Prostate gland (tissue), 2 donors: ENCODE data around the gene CEBPZ.

Experiments used
- POLR2A ChIP-seq: fragments of 450-650 bp; IDR thresholded peaks from one replicate; pipeline ENCODE4 v1.6.1; 2016; ENCODE audit warnings: antibody characterized with exemption, mild to moderate bottlenecking
- POLR2AphosphoS5 ChIP-seq: sonication (generic); formaldehyde crosslinking; IDR thresholded peaks from one replicate; pipeline ENCODE4 v1.6.1; 2017; ENCODE audit warnings: antibody characterized with exemption
- TF ChIP-seq, protein P1 (sequence below), 4 experiments: fragments of 200-600 bp in 2 of 4; fragments of 450-650 bp in 2 of 4; sonication (generic) in 2 of 4; IDR thresholded peaks; 1 replicate in 3 of 4; 2 replicates in 1 of 4; pipeline ENCODE4 v1.5.1; 2016 to 2019; ENCODE audit warnings: antibody characterized with exemption in 4 of 4, mild to moderate bottlenecking in 2 of 4, moderate library complexity in 2 of 4

DNA sequence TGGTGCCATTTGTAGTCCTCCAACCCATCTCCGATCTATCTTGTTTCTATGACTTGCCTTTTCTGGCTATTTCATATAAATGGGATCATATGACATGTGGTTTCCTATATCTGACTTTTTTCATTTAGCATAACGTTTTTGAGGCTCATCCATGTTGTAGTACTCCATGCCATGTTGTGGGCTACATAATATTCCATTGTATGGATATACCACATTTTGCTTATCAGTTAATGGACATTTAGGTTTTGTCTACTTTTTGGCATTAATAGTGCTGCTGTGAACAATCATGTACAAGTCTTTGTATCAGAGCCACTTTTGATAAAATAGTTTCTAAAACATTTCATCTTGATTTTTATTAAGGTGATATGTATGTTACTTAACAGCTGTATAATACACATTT lies 27.7 kb downstream of the CEBPZ start:
- TF ChIP-seq, protein P1, sequence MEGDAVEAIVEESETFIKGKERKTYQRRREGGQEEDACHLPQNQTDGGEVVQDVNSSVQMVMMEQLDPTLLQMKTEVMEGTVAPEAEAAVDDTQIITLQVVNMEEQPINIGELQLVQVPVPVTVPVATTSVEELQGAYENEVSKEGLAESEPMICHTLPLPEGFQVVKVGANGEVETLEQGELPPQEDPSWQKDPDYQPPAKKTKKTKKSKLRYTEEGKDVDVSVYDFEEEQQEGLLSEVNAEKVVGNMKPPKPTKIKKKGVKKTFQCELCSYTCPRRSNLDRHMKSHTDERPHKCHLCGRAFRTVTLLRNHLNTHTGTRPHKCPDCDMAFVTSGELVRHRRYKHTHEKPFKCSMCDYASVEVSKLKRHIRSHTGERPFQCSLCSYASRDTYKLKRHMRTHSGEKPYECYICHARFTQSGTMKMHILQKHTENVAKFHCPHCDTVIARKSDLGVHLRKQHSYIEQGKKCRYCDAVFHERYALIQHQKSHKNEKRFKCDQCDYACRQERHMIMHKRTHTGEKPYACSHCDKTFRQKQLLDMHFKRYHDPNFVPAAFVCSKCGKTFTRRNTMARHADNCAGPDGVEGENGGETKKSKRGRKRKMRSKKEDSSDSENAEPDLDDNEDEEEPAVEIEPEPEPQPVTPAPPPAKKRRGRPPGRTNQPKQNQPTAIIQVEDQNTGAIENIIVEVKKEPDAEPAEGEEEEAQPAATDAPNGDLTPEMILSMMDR (IDR thresholded peaks at IDR 0.05): no peak
- TF ChIP-seq POLR2AphosphoS5: no peak
- TF ChIP-seq POLR2A: no peak
